SU-DHL-6 (cell line): Measurements from ENCODE around the gene PTGIS.

ENCODE experiments used
- H2AFZ ChIP-seq: fragments of 200-600 bp; sonication (generic); 2 replicates; pipeline ENCODE4 v1.6.1; 2014; ENCODE audit warnings: low read depth, mild to moderate bottlenecking, moderate library complexity, mixed read lengths, antibody characterized with exemption, low read length; ENCODE audit not compliant: severe bottlenecking
- H3F3A ChIP-seq: fragments of 200-600 bp; shearing (Covaris generic); 2 replicates; pipeline ENCODE4 v1.6.0; 2016; ENCODE audit warnings: antibody characterized with exemption, mild to moderate bottlenecking; ENCODE audit not compliant: insufficient read depth
- H3K27ac ChIP-seq: fragments of 200-600 bp; sonication (generic); 2 replicates; pipeline ENCODE4 v1.5.1; 2016; ENCODE audit warnings: low read depth, mild to moderate bottlenecking, low read length, moderate library complexity, mixed read lengths
- H3K27me3 ChIP-seq: fragments of 200-600 bp; sonication (generic), shearing (Covaris generic); 2 replicates; pipeline ENCODE4 v1.6.0; 2014; ENCODE audit warnings: mild to moderate bottlenecking, low read length
- H3K36me3 ChIP-seq: fragments of 200-600 bp; sonication (generic); 2 replicates; pipeline ENCODE4 v1.6.1; 2014; ENCODE audit warnings: mild to moderate bottlenecking, low read length, mixed read lengths
- H3K4me2 ChIP-seq: fragments of 300-600, 200-600 bp; shearing (Covaris generic), sonication (generic); 2 replicates; pipeline ENCODE4 v1.6.0; 2014; ENCODE audit warnings: low read length, low read depth, mild to moderate bottlenecking; ENCODE audit not compliant: poor library complexity, severe bottlenecking
- H3K4me3 ChIP-seq: fragments of 200-600 bp; sonication (generic); 2 replicates; pipeline ENCODE4 v1.5.1; 2014; ENCODE audit warnings: antibody characterized with exemption, low read length, mild to moderate bottlenecking, mixed read lengths; ENCODE audit not compliant: insufficient read depth, poor library complexity, severe bottlenecking
- H3K79me2 ChIP-seq: fragments of 200-600 bp; sonication (generic); 2 replicates; pipeline ENCODE4 v1.6.1; 2014; ENCODE audit warnings: mild to moderate bottlenecking, low read length, moderate library complexity; ENCODE audit not compliant: insufficient read depth
- H3K9ac ChIP-seq: fragments of 200-600 bp; sonication (generic); 2 replicates; pipeline ENCODE4 v1.7.0; 2014; ENCODE audit warnings: mild to moderate bottlenecking, low read length
- H3K9me2 ChIP-seq: fragments of 200-600 bp; sonication (generic); replicated peaks from 2 replicates; pipeline ENCODE4 v1.6.1; 2014; ENCODE audit warnings: low read length; ENCODE audit not compliant: insufficient read depth
- H3K9me3 ChIP-seq: fragments of 200-600 bp; sonication (generic); 2 replicates; pipeline ENCODE4 v1.6.1; 2014; ENCODE audit warnings: low read length, mixed read lengths; ENCODE audit not compliant: insufficient read depth
- H4K20me1 ChIP-seq: fragments of 200-600 bp; sonication (generic); 2 replicates; pipeline ENCODE4 v1.6.1; 2014; ENCODE audit warnings: low read depth, mild to moderate bottlenecking, antibody characterized with exemption, low read length, moderate library complexity, mixed read lengths
- CTCF ChIP-seq: fragments of 200-600 bp; sonication (generic); IDR thresholded peaks from one replicate; pipeline ENCODE4 v1.5.1; 2017; ENCODE audit warnings: antibody characterized with exemption, mild to moderate bottlenecking, low read length, moderate library complexity; ENCODE audit not compliant: insufficient read depth, poor library complexity, severe bottlenecking
- EZH2phosphoT487 ChIP-seq: fragments of 200-600 bp; sonication (generic), shearing (Covaris generic); conservative IDR thresholded peaks from 2 replicates; pipeline ENCODE4 v1.6.1; 2018; ENCODE audit warnings: mild to moderate bottlenecking, antibody characterized with exemption, low read length, moderate library complexity, mixed read lengths

Gene PTGIS

GRCh38 chr20:49501917-49502316 is 66.0 kb downstream of the PTGIS start:
- H3K9me2 ChIP-seq, result no peaks in the 10 kb centered on the region
- TF ChIP-seq CTCF, result no peak
- no peak for TF ChIP-seq EZH2phosphoT487
- H3K4me3 ChIP-seq, result no peak overlapping the region
- no peaks in the 10 kb centered on the region for H3K27me3 ChIP-seq
- no peak overlapping the region for H3K27ac ChIP-seq
- no peaks in the 10 kb centered on the region for H3F3A ChIP-seq
- H4K20me1 ChIP-seq, result no peaks in the 10 kb centered on the region
- no peak overlapping the region for H2AFZ ChIP-seq
- no peaks in the 10 kb centered on the region for H3K9me3 ChIP-seq
- H3K9ac ChIP-seq, result no peak overlapping the region
- no peaks in the 10 kb centered on the region for H3K36me3 ChIP-seq
- H3K79me2 ChIP-seq, result no peaks in the 10 kb centered on the region
- no peak overlapping the region for H3K4me2 ChIP-seq

- Histone ChIP-seq H3F3A (no peaks in the 10 kb centered on the region), H3K36me3 (no peaks in the 10 kb centered on the region), H3K4me2 (no peak overlapping the region), H3K79me2 (no peaks in the 10 kb centered on the region), H4K20me1 (no peaks in the 10 kb centered on the region), H3K4me3 (no peak overlapping the region), H3K9me2 (no peaks in the 10 kb centered on the region), H3K27ac (no peak overlapping the region), H3K9me3 (no peaks in the 10 kb centered on the region), H3K9ac (no peak overlapping the region), H2AFZ (no peak overlapping the region), H3K27me3 (no peaks in the 10 kb centered on the region)
- no peak for TF ChIP-seq EZH2phosphoT487
- TF ChIP-seq CTCF, result no peak
Measured at GRCh38 chr20:49497398-49497669, 70.6 kb downstream of the PTGIS start.

- TF ChIP-seq CTCF (no peak), EZH2phosphoT487 (no peak)
Measured at GRCh38 chr20:49496553-49497397, 71.2 kb downstream of the PTGIS start.

More at GRCh38 chr20:49496553-49497397, 71.2 kb downstream of the PTGIS start:
- H3K9ac ChIP-seq, result no peak overlapping the region
- no peaks in the 10 kb centered on the region for H3K79me2 ChIP-seq
- no peaks in the 10 kb centered on the region for H4K20me1 ChIP-seq
- H3K4me3 ChIP-seq, result no peak overlapping the region
- H3F3A ChIP-seq, result no peaks in the 10 kb centered on the region
- no peaks in the 10 kb centered on the region for H3K9me2 ChIP-seq
- no peaks in the 10 kb centered on the region for H3K36me3 ChIP-seq
- no peak overlapping the region for H3K27ac ChIP-seq
- H3K9me3 ChIP-seq, result no peaks in the 10 kb centered on the region
- no peak overlapping the region for H3K4me2 ChIP-seq
- H3K27me3 ChIP-seq, result no peaks in the 10 kb centered on the region
- no peak overlapping the region for H2AFZ ChIP-seq
